T-cell (primary cell): ENCODE measurements around the gene ELF4. TPM values are rescaled to one million over a fixed set of nuclear protein-coding genes. Genes with fewer than 3 reads are reported as not detected.

Source experiments
- ATAC-seq, 4 experiments: fragments of 200-7000 bp in 3 of 4; fragments of 150-1000 bp in 1 of 4; cut with Tn5 transposase; replicated peaks in 1 of 4; 1 replicate in 3 of 4; 2 replicates in 1 of 4; pipeline ENCODE4 v1.10.0; 2021; ENCODE audit warnings: moderate library complexity in 3 of 4, mild to moderate bottlenecking in 2 of 4, moderate number of reproducible peaks in 1 of 4
- CTCF ChIA-PET, 2 donors: fragments of 300-600 bp; sonication (Branson Sonifier 250); formaldehyde crosslinking; loops; one replicate each; lab custom pipeline; 2022; ENCODE audit warnings: antibody characterized with exemption in 2 of 2; lab: Charles Lee
- POLR2A ChIA-PET, 2 donors: fragments of 300-600 bp; sonication (Branson Sonifier 250); formaldehyde crosslinking; loops; one replicate each; lab custom pipeline; 2022; ENCODE audit warnings: antibody characterized with exemption in 2 of 2; lab: Charles Lee
- DNase-seq, 35 experiments: peaks; one replicate each; pipeline versions ENCODE4 v3.0.0 to v3.0.0-alpha.2; 2013 to 2023
- H3K27ac ChIP-seq: one replicate; pipeline ENCODE4 v1.5.1; 2013; ENCODE audit warnings: low read length
- H3K27me3 ChIP-seq, 2 experiments: replicated peaks in 1 of 2; 1 replicate in 1 of 2; 2 replicates in 1 of 2; pipeline versions ENCODE4 v1.6.1 to v1.7.0; 2013; ENCODE audit warnings: low read length in 1 of 2, mixed read lengths in 1 of 2; ENCODE audit not compliant: control insufficient read depth in 2 of 2, insufficient read depth in 2 of 2; ENCODE audit errors: extremely low read depth in 1 of 2
- H3K36me3 ChIP-seq, 2 donors: 1 replicate in 1 of 2; 2 replicates in 1 of 2; pipeline versions ENCODE4 v1.6.1 to v1.7.0; 2013; ENCODE audit warnings: low read length in 1 of 2; ENCODE audit not compliant: control insufficient read depth in 2 of 2, insufficient read depth in 1 of 2; ENCODE audit errors: extremely low read depth in 1 of 2
- H3K4me1 ChIP-seq, 2 experiments: 1 replicate in 1 of 2; 2 replicates in 1 of 2; pipeline versions ENCODE4 v1.6.1 to v1.7.0; 2013; ENCODE audit warnings: low read length in 2 of 2, mixed read lengths in 1 of 2; ENCODE audit not compliant: insufficient read depth in 2 of 2, control insufficient read depth in 1 of 2; ENCODE audit errors: extremely low read depth in 1 of 2
- H3K4me3 ChIP-seq, 2 donors: 1 replicate in 1 of 2; 2 replicates in 1 of 2; pipeline versions ENCODE4 v1.5.1 to v1.7.0; 2013; ENCODE audit warnings: mild to moderate bottlenecking in 2 of 2, low read length in 1 of 2, moderate library complexity in 1 of 2; ENCODE audit not compliant: control insufficient read depth in 1 of 2; ENCODE audit errors: extremely low read depth in 1 of 2
- H3K9me3 ChIP-seq: 2 replicates; pipeline ENCODE4 v1.7.0; 2013
- H3K27ac Mint-ChIP-seq, 2 donors: one replicate each; pipeline ENCODE4 v1.8.0; 2020 to 2021; ENCODE audit warnings: mild to moderate bottlenecking in 2 of 2, mixed read lengths in 2 of 2
- H3K27me3 Mint-ChIP-seq, 2 donors: one replicate each; pipeline ENCODE4 v1.8.0; 2021 to 2022; ENCODE audit warnings: mixed read lengths in 2 of 2
- H3K36me3 Mint-ChIP-seq: one replicate; pipeline ENCODE4 v1.8.0; 2021; ENCODE audit warnings: mixed read lengths
- H3K4me1 Mint-ChIP-seq, 3 donors: one replicate each; pipeline ENCODE4 v1.8.0; 2020 to 2022; ENCODE audit warnings: mixed read lengths in 3 of 3, mild to moderate bottlenecking in 1 of 3
- H3K4me3 Mint-ChIP-seq, 3 donors: one replicate each; pipeline ENCODE4 v1.8.0; 2020 to 2022; ENCODE audit warnings: mild to moderate bottlenecking in 3 of 3, mixed read lengths in 3 of 3, moderate library complexity in 3 of 3
- H3K9me3 Mint-ChIP-seq, 3 donors: one replicate each; pipeline ENCODE4 v1.8.0; 2020 to 2022; ENCODE audit warnings: mixed read lengths in 3 of 3
- WGBS: methylation state at CpG from one replicate; pipeline ENCODE4 v1.1.5; 2013; ENCODE audit warnings: missing lambda C conversion rate; ENCODE audit not compliant: insufficient coverage; 5-methylcytosine and 5-hydroxymethylcytosine counted together
- total RNA-seq, 35 experiments: library from RNA in 6 of 35; stranded (reverse) in 6 of 35; fragments of 120-200 nt in 1 of 35; gene quantifications; one replicate each; pipeline versions ENCODE4 v1.2.1 to v1.2.4 and lab custom pipeline; 2013 to 2026

The ELF4 gene
- total RNA-seq, 5 donors from 2014 or later (not counting 1 experiment from before 2014, with no cell fraction given): 30.0 to 35.6 (median 30.6) TPM

- DNase-seq: peak in 1 of 35 experiments; percentile 10
- ChIA-PET POLR2A (interaction anchor here in 1 of 2 donors (0.6 kb wide), 1 partner anchor 117 kb away, joined by 4 read pairs; no protein-coding TSS in a partner anchor), CTCF (no interaction called here)
These were observed 34.2 kb upstream of the ELF4 start for GRCh38 chrX:130144509-130144908.

GRCh38 chrX:130139474-130140201, 29.3 kb upstream of the ELF4 start:
- CTCF ChIA-PET: interaction anchor here in 1 of 2 donors (0.5 to 0.6 kb wide), 2 partner anchors 29 to 111 kb away, joined by 3 read pairs; no protein-coding TSS in a partner anchor

More at GRCh38 chrX:130144509-130144908, 34.2 kb upstream of the ELF4 start:
- Histone ChIP-seq H3K36me3 (peaks cover 4 to 44% of the 10 kb centered on the region in 2 donors), H3K9me3 (no peaks in the 10 kb centered on the region), H3K27ac (no peak overlapping the region), H3K4me3 (no peak overlapping the region), H3K27me3 (no peaks in the 10 kb centered on the region), H3K4me1 (no peaks in the 10 kb centered on the region)
- 86% methylated on average over 1 of the region's 3 CpGs for WGBS
- peaks cover 39% of the 10 kb centered on the region for H3K36me3 Mint-ChIP-seq
- no peak overlapping the region for H3K4me3 Mint-ChIP-seq
- peaks cover 0 to 8% of the 10 kb centered on the region in 2 donors for H3K27me3 Mint-ChIP-seq
- no peaks in the 10 kb centered on the region for H3K4me1 Mint-ChIP-seq
- no peak for ATAC-seq
- no peaks in the 10 kb centered on the region for H3K9me3 Mint-ChIP-seq
- no peak overlapping the region for H3K27ac Mint-ChIP-seq

GRCh38 chrX:130136961-130137360, 26.7 kb upstream of the ELF4 start:
- ChIA-PET CTCF (no interaction called here), POLR2A (no interaction called here)
- Mint-ChIP-seq H3K4me1 (no peaks in the 10 kb centered on the region), H3K9me3 (no peaks in the 10 kb centered on the region), H3K27me3 (peaks cover 0 to 7% of the 10 kb centered on the region in 2 donors), H3K27ac (no peak overlapping the region), H3K36me3 (peaks cover 24% of the 10 kb centered on the region), H3K4me3 (no peak overlapping the region)
- ATAC-seq: no peak
- H3K27me3 ChIP-seq: no peaks in the 10 kb centered on the region
- H3K27ac ChIP-seq: no peak overlapping the region
- no peak for DNase-seq
- peaks cover 0 to 51% of the 10 kb centered on the region in 2 donors for H3K36me3 ChIP-seq
- no peak overlapping the region for H3K4me3 ChIP-seq
- no peaks in the 10 kb centered on the region for H3K4me1 ChIP-seq
- H3K9me3 ChIP-seq: no peaks in the 10 kb centered on the region
- 100% methylated on average over 1 of the region's 8 CpGs for WGBS

More at GRCh38 chrX:130139474-130140201, 29.3 kb upstream of the ELF4 start:
- WGBS: no CpG with 5 or more reads among the region's 3 CpGs
- Histone ChIP-seq H3K27me3 (no peaks in the 10 kb centered on the region), H3K36me3 (peaks cover 4 to 45% of the 10 kb centered on the region in 2 donors), H3K4me1 (no peaks in the 10 kb centered on the region), H3K9me3 (no peaks in the 10 kb centered on the region), H3K27ac (no peak overlapping the region), H3K4me3 (no peak overlapping the region)
- DNase-seq (no peak), ATAC-seq (no peak)
- Mint-ChIP-seq H3K4me1 (no peaks in the 10 kb centered on the region), H3K36me3 (peaks cover 37% of the 10 kb centered on the region), H3K27me3 (peaks cover 0 to 12% of the 10 kb centered on the region in 2 donors), H3K9me3 (no peaks in the 10 kb centered on the region), H3K4me3 (no peak overlapping the region), H3K27ac (no peak overlapping the region)
- POLR2A ChIA-PET: no interaction called here

GRCh38 chrX:130136496-130136895, 26.2 kb upstream of the ELF4 start:
- no peak overlapping the region for H3K27ac ChIP-seq
- no peaks in the 10 kb centered on the region for H3K9me3 Mint-ChIP-seq
- DNase-seq: no peak

GRCh38 chrX:130130990-130131389, 20.7 kb upstream of the ELF4 start:
- H3K27me3 ChIP-seq: no peaks in the 10 kb centered on the region
- Mint-ChIP-seq H3K27me3 (no peaks in the 10 kb centered on the region), H3K4me1 (no peaks in the 10 kb centered on the region), H3K9me3 (no peaks in the 10 kb centered on the region), H3K36me3 (peaks cover 21% of the 10 kb centered on the region), H3K4me3 (no peak overlapping the region), H3K27ac (no peak overlapping the region)
- H3K36me3 ChIP-seq: peaks cover 0 to 47% of the 10 kb centered on the region in 2 donors
- no peak overlapping the region for H3K4me3 ChIP-seq
- no peaks in the 10 kb centered on the region for H3K9me3 ChIP-seq
- DNase-seq (no peak), ATAC-seq (no peak)
- no peak overlapping the region for H3K27ac ChIP-seq
- POLR2A ChIA-PET: no interaction called here
- H3K4me1 ChIP-seq: no peaks in the 10 kb centered on the region
- CTCF ChIA-PET: interaction anchor here in 1 of 2 donors (0.5 kb wide), 1 partner anchor 62 kb away, joined by 3 read pairs; no protein-coding TSS in a partner anchor
- WGBS: no CpG with 5 or more reads among the region's 5 CpGs

More at GRCh38 chrX:130136496-130136895, 26.2 kb upstream of the ELF4 start:
- Mint-ChIP-seq H3K36me3 (peaks cover 24% of the 10 kb centered on the region), H3K4me3 (no peak overlapping the region), H3K27me3 (peaks cover 0 to 4% of the 10 kb centered on the region in 2 donors), H3K4me1 (no peaks in the 10 kb centered on the region), H3K27ac (no peak overlapping the region)
- WGBS: 100% methylated on average over 1 of the region's 5 CpGs
- Histone ChIP-seq H3K27me3 (no peaks in the 10 kb centered on the region), H3K9me3 (no peaks in the 10 kb centered on the region), H3K36me3 (peaks cover 0 to 53% of the 10 kb centered on the region in 2 donors), H3K4me3 (no peak overlapping the region), H3K4me1 (no peaks in the 10 kb centered on the region)
- ATAC-seq: no peak
- ChIA-PET POLR2A (no interaction called here), CTCF (no interaction called here)

- CTCF ChIA-PET: no interaction called here
- Histone ChIP-seq H3K36me3 (peaks cover 0 to 21% of the 10 kb centered on the region in 2 donors), H3K9me3 (no peaks in the 10 kb centered on the region), H3K4me3 (no peak overlapping the region), H3K27me3 (no peaks in the 10 kb centered on the region), H3K4me1 (peaks cover 0 to 12% of the 10 kb centered on the region in 2 experiments), H3K27ac (no peak overlapping the region)
- Mint-ChIP-seq H3K9me3 (no peaks in the 10 kb centered on the region), H3K4me1 (peaks cover 0 to 2% (median 2%) of the 10 kb centered on the region in 3 donors), H3K4me3 (no peak overlapping the region), H3K27me3 (peaks cover 0 to 8% of the 10 kb centered on the region in 2 donors), H3K27ac (no peak overlapping the region), H3K36me3 (peaks cover 17% of the 10 kb centered on the region)
- ATAC-seq (no peak), DNase-seq (no peak)
- WGBS: no CpG with 5 or more reads among the region's 13 CpGs
- POLR2A ChIA-PET: no interaction called here
These were observed 15.0 kb upstream of the ELF4 start for GRCh38 chrX:130125091-130125874.
